ENCODE data around the gene TNFSF12. TPM values are rescaled to one million over a fixed set of nuclear protein-coding genes. Genes with fewer than 3 reads are reported as not detected.

TNFSF12 gene
- total RNA-seq, 1 experiment from 2014 or later, result 7.1 TPM

GRCh38 chr17:7530023-7530900 lies 18.6 kb upstream of the TNFSF12 start:
- Histone ChIP-seq H4K5ac (ENCODE audit: insufficient read length, low read depth, low read length) (no peak overlapping the region), H4K20me1 (ENCODE audit: control insufficient read depth, insufficient read depth, insufficient read length) (no peaks in the 10 kb centered on the region), H3K9ac (ENCODE audit: extremely low read depth, insufficient read length, low read length) (no peak overlapping the region), H3K23ac (ENCODE audit: insufficient read length, low read depth, low read length) (no peak overlapping the region), H3K4me2 (ENCODE audit: insufficient read depth, insufficient read length, low read length) (no peak overlapping the region), H3K79me1 (ENCODE audit: insufficient read depth, low read depth, low read length, poor library complexity, severe bottlenecking) (no peaks in the 10 kb centered on the region), H3K27ac (ENCODE audit: insufficient read length, low read depth, low read length) (no peak overlapping the region), H2AK5ac (ENCODE audit: insufficient read length, low read length) (no peak overlapping the region), H2BK12ac (ENCODE audit: insufficient read length, low read depth, low read length) (no peak overlapping the region), H4K8ac (replicated peaks; ENCODE audit: insufficient read length, low read depth, low read length) (no peak overlapping the region), H3K14ac (ENCODE audit: insufficient read depth, low read length) (no peak overlapping the region), H3K27me3 (ENCODE audit: insufficient read depth, low read length) (no peaks in the 10 kb centered on the region), H3K56ac (ENCODE audit: insufficient read length, low read depth, low read length) (no peak overlapping the region), H3K23me2 (ENCODE audit: insufficient read length, low read depth, low read length, poor library complexity, severe bottlenecking) (no peaks in the 10 kb centered on the region), H4K91ac (ENCODE audit: insufficient read length, low read depth, low read length) (no peak overlapping the region), H3K18ac (ENCODE audit: insufficient read length, low read depth, low read length) (no peak overlapping the region), H3K4me1 (ENCODE audit: insufficient read depth, low read length) (no peaks in the 10 kb centered on the region), H2BK5ac (ENCODE audit: insufficient read length, low read length) (no peak overlapping the region), H2BK20ac (ENCODE audit: low read depth, low read length, poor library complexity, severe bottlenecking) (no peak overlapping the region), H3K4ac (ENCODE audit: low read depth, low read length) (no peak overlapping the region), H2AFZ (ENCODE audit: low read length) (no peak overlapping the region), H3K79me2 (ENCODE audit: insufficient read depth, low read length) (no peaks in the 10 kb centered on the region), H2BK120ac (ENCODE audit: low read depth, low read length, poor library complexity, severe bottlenecking) (no peak overlapping the region), H3K9me3 (ENCODE audit: control insufficient read depth, low read depth, low read length) (no peaks in the 10 kb centered on the region), H3T11ph (ENCODE audit: low read length) (no peak overlapping the region), H2BK15ac (ENCODE audit: low read depth, low read length) (no peak overlapping the region)
- Mint-ChIP-seq H3K36me3 (ENCODE audit: insufficient read depth in 1 of 3, low read depth in 3 of 3) (peaks cover 6 to 11% (median 9%) of the 10 kb centered on the region in 3 experiments; a peak in 6 of 7 replicates), H3K4me1 (no peaks in the 10 kb centered on the region), H3K4me3 (no peak overlapping the region), H3K27me3 (ENCODE audit: low read depth) (peaks cover 8% of the 10 kb centered on the region), H3K27ac (no peak overlapping the region), H3K9me3 (peaks cover 27 to 32% of the 10 kb centered on the region in 2 experiments)
- WGBS (ENCODE audit: extremely low coverage, insufficient read length, low lambda C conversion rate), result no CpG with 5 or more reads among the region's 6 CpGs
- TF ChIP-seq CTCF (conservative IDR thresholded peaks at IDR 0.05), result no peak
- no peak for DNase-seq

All from H9 (cell line).